ENCODE measurements around the gene PAX3.

DNA sequence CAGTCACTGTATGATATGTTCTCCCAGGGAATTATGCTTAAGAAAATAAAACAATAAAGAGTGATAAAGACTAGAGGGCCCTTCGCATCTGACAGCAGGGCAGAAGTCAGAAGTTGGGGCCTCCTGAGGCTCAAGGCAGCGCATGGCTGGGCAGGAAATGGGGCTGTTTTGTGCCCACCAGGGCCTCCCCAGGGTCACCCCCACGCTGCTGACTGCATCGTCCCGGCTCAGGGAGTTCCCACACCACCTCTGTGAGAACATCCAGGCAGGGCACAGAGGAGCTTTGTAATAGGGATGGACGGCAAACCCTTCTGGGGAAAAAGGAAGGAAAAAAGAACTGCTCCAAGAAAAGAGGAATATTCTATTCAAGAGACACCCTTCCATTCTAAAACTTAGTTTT is 41.2 kb downstream of the PAX3 start:
- TF ChIP-seq, protein P1, sequence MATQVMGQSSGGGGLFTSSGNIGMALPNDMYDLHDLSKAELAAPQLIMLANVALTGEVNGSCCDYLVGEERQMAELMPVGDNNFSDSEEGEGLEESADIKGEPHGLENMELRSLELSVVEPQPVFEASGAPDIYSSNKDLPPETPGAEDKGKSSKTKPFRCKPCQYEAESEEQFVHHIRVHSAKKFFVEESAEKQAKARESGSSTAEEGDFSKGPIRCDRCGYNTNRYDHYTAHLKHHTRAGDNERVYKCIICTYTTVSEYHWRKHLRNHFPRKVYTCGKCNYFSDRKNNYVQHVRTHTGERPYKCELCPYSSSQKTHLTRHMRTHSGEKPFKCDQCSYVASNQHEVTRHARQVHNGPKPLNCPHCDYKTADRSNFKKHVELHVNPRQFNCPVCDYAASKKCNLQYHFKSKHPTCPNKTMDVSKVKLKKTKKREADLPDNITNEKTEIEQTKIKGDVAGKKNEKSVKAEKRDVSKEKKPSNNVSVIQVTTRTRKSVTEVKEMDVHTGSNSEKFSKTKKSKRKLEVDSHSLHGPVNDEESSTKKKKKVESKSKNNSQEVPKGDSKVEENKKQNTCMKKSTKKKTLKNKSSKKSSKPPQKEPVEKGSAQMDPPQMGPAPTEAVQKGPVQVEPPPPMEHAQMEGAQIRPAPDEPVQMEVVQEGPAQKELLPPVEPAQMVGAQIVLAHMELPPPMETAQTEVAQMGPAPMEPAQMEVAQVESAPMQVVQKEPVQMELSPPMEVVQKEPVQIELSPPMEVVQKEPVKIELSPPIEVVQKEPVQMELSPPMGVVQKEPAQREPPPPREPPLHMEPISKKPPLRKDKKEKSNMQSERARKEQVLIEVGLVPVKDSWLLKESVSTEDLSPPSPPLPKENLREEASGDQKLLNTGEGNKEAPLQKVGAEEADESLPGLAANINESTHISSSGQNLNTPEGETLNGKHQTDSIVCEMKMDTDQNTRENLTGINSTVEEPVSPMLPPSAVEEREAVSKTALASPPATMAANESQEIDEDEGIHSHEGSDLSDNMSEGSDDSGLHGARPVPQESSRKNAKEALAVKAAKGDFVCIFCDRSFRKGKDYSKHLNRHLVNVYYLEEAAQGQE (IDR thresholded peaks at IDR 0.05; ENCODE audit: insufficient read depth in 1 of 2, low read depth in 2 of 2, low read length in 2 of 2): no peak
- TF ChIP-seq POLR2AphosphoS5 (IDR thresholded peaks at IDR 0.05; ENCODE audit: low read depth, low read length) (no peak), SIN3A (IDR thresholded peaks at IDR 0.05; ENCODE audit: borderline replicate concordance, insufficient read depth, low read length) (no peak), TAF1 (IDR thresholded peaks at IDR 0.05; ENCODE audit: borderline replicate concordance, insufficient read depth, low read length) (no peak)
